ENCODE measurements around the gene TRABD2A. TPM values are rescaled to one million over a fixed set of nuclear protein-coding genes. Genes with fewer than 3 reads are reported as not detected.
"Not testable (repeated sequence)": the region's sequence is repeated elsewhere in the genome, so short reads cannot be mapped to it uniquely, and the experiment has no call there.

Gene TRABD2A
- total RNA-seq, 4 donors from 2014 or later, result 0.47 to 2.7 (median 1.4) TPM

DNA sequence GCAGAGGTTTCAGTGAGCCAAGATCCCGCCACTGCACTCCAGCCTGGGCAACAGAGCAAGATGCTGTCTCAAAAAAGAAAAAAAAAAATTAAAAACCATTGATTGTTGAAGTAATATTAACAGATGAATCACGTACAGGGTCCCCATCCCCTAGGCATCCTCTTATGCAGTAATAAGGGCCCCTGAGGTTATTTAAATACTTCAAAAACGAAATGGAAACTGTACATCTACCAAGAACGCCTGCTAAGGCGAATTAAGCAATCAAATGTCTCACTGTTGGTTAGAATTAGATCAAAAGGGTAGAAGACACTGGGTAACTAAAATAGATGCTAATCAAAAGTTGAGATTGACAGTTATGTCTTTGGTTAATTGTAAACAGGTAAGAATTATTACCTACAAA, 7.5 kb downstream of the TRABD2A start:
- no peak overlapping the region for H3K27ac ChIP-seq
- no peak overlapping the region for H3K4me3 ChIP-seq
- peaks cover 8% of the 10 kb centered on the region for H3K27me3 ChIP-seq
- no peaks in the 10 kb centered on the region for H3K36me3 ChIP-seq
- TF ChIP-seq, protein P1, sequence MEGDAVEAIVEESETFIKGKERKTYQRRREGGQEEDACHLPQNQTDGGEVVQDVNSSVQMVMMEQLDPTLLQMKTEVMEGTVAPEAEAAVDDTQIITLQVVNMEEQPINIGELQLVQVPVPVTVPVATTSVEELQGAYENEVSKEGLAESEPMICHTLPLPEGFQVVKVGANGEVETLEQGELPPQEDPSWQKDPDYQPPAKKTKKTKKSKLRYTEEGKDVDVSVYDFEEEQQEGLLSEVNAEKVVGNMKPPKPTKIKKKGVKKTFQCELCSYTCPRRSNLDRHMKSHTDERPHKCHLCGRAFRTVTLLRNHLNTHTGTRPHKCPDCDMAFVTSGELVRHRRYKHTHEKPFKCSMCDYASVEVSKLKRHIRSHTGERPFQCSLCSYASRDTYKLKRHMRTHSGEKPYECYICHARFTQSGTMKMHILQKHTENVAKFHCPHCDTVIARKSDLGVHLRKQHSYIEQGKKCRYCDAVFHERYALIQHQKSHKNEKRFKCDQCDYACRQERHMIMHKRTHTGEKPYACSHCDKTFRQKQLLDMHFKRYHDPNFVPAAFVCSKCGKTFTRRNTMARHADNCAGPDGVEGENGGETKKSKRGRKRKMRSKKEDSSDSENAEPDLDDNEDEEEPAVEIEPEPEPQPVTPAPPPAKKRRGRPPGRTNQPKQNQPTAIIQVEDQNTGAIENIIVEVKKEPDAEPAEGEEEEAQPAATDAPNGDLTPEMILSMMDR (IDR thresholded peaks at IDR 0.05), result no peak
- TF ChIP-seq POLR2AphosphoS5 (IDR thresholded peaks at IDR 0.05) (no peak), POLR2A (IDR thresholded peaks at IDR 0.05) (no peak), EP300 (IDR thresholded peaks at IDR 0.05) (no peak)
- 83 to 89% methylated on average over 5 of the region's 5 CpGs for WGBS, 2 donors (ENCODE audit: low coverage in 1 of 2)
- no peak for ATAC-seq
- no peaks in the 10 kb centered on the region for H3K9me3 ChIP-seq
- no peaks in the 10 kb centered on the region for H3K4me1 ChIP-seq

DNA sequence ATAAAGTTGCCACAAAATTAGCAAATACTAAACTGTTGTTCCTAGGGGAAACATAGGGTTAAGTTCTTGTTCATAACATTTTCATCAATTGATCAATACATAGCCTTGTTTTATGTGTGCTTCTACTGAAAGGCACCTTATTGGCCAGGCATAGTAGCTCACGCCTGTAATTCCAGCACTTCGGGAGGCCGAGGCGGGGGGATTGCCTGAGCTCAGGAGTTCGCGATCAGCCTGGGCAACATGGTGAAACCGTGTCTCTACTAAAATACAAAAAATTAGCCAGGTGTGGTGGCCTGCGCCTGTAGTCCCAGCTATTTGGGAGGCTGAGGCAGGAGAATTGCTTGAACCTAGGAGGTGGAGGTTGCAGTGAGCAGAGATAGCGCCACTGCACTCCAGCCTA, 8.2 kb downstream of the TRABD2A start:
- ATAC-seq, H3K27me3 ChIP-seq: not testable (repeated sequence)
- 84 to 97% methylated on average over 4 to 8 of the region's 9 CpGs for WGBS, 2 donors (ENCODE audit: low coverage in 1 of 2)

GRCh38 chr2:84870306-84870705, 10.6 kb downstream of the TRABD2A start:
- H3K27me3 ChIP-seq, result peaks cover 4% of the 10 kb centered on the region
- no peak for TF ChIP-seq POLR2AphosphoS5 (IDR thresholded peaks at IDR 0.05)
- no peak for TF ChIP-seq POLR2A (IDR thresholded peaks at IDR 0.05)
- TF ChIP-seq, protein P1 (IDR thresholded peaks at IDR 0.05), result no peak
- TF ChIP-seq EP300 (IDR thresholded peaks at IDR 0.05), result no peak
- 96 to 100% methylated on average over 1 to 3 of the region's 11 CpGs for WGBS, 2 donors (ENCODE audit: low coverage in 1 of 2)
- no peak overlapping the region for H3K27ac ChIP-seq
- no peak overlapping the region for H3K4me3 ChIP-seq
- H3K4me1 ChIP-seq, result no peaks in the 10 kb centered on the region
- H3K9me3 ChIP-seq, result no peaks in the 10 kb centered on the region
- ATAC-seq, result no peak
- H3K36me3 ChIP-seq, result no peaks in the 10 kb centered on the region

More for the DNA sequence above, 8.2 kb downstream of the TRABD2A start:
- H3K9me3 ChIP-seq, H3K27ac ChIP-seq, H3K4me1 ChIP-seq, H3K4me3 ChIP-seq, H3K36me3 ChIP-seq: not testable (repeated sequence)

- H3K4me1 ChIP-seq, H3K27me3 ChIP-seq, H3K27ac ChIP-seq, H3K4me3 ChIP-seq, H3K36me3 ChIP-seq, ATAC-seq, H3K9me3 ChIP-seq: not testable (repeated sequence)
- 92 to 97% methylated on average over 2 to 3 of the region's 4 CpGs for WGBS, 2 donors (ENCODE audit: low coverage in 1 of 2)
Measured at GRCh38 chr2:84868327-84868726, 12.6 kb downstream of the TRABD2A start.

- WGBS, 2 donors (ENCODE audit: low coverage in 1 of 2), result 35 to 75% methylated on average over 3 of the region's 3 CpGs
- TF ChIP-seq, protein P1 (IDR thresholded peaks at IDR 0.05), result no peak
- TF ChIP-seq POLR2A (IDR thresholded peaks at IDR 0.05), result no peak
- TF ChIP-seq EP300 (IDR thresholded peaks at IDR 0.05), result no peak
- no peak for TF ChIP-seq POLR2AphosphoS5 (IDR thresholded peaks at IDR 0.05)
- no peak for ATAC-seq
Measured at GRCh38 chr2:84866122-84866521, 14.8 kb downstream of the TRABD2A start.

DNA sequence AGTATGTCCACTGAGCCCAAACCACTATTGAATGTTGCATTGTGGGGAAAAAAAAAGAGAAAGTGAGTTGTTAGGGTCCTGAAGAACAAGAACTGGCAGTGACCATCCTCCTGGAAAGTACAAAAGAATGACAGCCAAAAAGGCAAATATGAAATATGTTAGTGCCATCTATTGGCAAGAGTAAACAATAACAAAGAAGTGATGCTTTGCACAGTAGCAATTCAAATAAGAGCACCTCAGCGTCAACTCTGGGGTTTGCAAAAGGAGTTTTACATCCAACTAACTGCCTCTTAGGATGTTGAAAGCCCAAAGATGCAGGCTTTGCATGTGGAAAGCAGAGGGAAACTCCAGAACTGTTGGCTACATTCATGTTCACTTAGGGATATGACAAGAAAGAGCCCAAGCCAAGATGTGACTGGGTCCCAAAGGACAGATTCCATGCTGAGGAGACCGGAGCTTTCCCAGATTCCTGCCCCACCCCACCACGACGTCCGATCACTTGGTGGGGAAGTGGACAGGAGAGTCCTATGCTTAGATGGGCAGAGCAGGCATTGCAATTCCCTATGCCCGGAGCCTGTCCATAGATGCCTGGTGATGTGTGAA, 15.6 kb downstream of the TRABD2A start:
- 56 to 73% methylated on average over 1 to 6 of the region's 6 CpGs for WGBS, 2 donors (ENCODE audit: low coverage in 1 of 2)
- no peak overlapping the region for H3K27ac ChIP-seq
- no peaks in the 10 kb centered on the region for H3K9me3 ChIP-seq
- peaks cover 22% of the 10 kb centered on the region for H3K27me3 ChIP-seq
- ATAC-seq, result no peak
- H3K4me3 ChIP-seq, result no peak overlapping the region
- no peak for TF ChIP-seq EP300 (IDR thresholded peaks at IDR 0.05)
- TF ChIP-seq, protein P1 (IDR thresholded peaks at IDR 0.05), result no peak
- TF ChIP-seq POLR2AphosphoS5 (IDR thresholded peaks at IDR 0.05), result no peak
- TF ChIP-seq POLR2A (IDR thresholded peaks at IDR 0.05), result no peak
- H3K4me1 ChIP-seq, result no peaks in the 10 kb centered on the region
- no peaks in the 10 kb centered on the region for H3K36me3 ChIP-seq

More at GRCh38 chr2:84866122-84866521, 14.8 kb downstream of the TRABD2A start:
- no peaks in the 10 kb centered on the region for H3K4me1 ChIP-seq
- no peak overlapping the region for H3K4me3 ChIP-seq
- no peak overlapping the region for H3K27ac ChIP-seq
- no peaks in the 10 kb centered on the region for H3K36me3 ChIP-seq
- peaks cover 19% of the 10 kb centered on the region for H3K27me3 ChIP-seq
- H3K9me3 ChIP-seq, result no peaks in the 10 kb centered on the region
